GM06990 (cell line): ENCODE data around the gene DTNBP1.

Experiments used
- DNase-seq: peaks from one replicate; pipeline ENCODE4 v3.0.0-alpha.2; 2011; ENCODE audit not compliant: insufficient read length; ENCODE audit errors: extremely low read depth
- H3K27me3 ChIP-seq: replicated peaks from 2 replicates; pipeline ENCODE4 v1.6.0; 2011; ENCODE audit warnings: low read length; ENCODE audit not compliant: control insufficient read depth, insufficient read depth
- H3K36me3 ChIP-seq: 2 replicates; pipeline ENCODE4 v1.5.1; 2011; ENCODE audit warnings: low read length; ENCODE audit not compliant: control insufficient read depth, insufficient read depth
- H3K4me3 ChIP-seq: replicated peaks from 2 replicates; pipeline ENCODE4 v1.5.1; 2011; ENCODE audit warnings: low read depth, mild to moderate bottlenecking, control low read depth, low read length
- TF ChIP-seq, protein P1 (sequence below): IDR thresholded peaks from 2 replicates; pipeline ENCODE4 v1.5.1; 2011; ENCODE audit warnings: low read length, control low read depth, mild to moderate bottlenecking, inconsistent platforms; ENCODE audit not compliant: insufficient read depth, poor library complexity, severe bottlenecking

Gene DTNBP1

DNA sequence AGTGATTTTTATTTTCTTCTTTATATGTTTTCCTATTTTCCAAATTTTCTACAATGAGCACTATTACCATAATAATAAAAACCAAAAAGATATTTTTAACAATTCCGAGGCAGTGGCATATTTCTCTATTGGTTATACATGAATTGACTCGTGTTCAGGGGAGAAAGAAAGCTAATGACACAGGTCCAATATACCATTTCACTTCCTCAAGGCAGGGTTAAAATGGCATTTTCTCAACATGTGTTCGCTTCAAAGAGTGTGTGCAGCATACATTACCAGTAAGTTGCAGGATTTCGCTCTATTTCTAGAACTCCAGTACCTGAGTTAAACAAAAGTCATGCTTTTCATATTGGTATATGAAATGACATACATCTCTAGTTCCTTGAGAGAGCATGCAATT lies 35.1 kb upstream of the DTNBP1 start:
- DNase-seq, result no peak
- H3K27me3 ChIP-seq, result no peaks in the 10 kb centered on the region
- no peaks in the 10 kb centered on the region for H3K36me3 ChIP-seq
- TF ChIP-seq, protein P1, sequence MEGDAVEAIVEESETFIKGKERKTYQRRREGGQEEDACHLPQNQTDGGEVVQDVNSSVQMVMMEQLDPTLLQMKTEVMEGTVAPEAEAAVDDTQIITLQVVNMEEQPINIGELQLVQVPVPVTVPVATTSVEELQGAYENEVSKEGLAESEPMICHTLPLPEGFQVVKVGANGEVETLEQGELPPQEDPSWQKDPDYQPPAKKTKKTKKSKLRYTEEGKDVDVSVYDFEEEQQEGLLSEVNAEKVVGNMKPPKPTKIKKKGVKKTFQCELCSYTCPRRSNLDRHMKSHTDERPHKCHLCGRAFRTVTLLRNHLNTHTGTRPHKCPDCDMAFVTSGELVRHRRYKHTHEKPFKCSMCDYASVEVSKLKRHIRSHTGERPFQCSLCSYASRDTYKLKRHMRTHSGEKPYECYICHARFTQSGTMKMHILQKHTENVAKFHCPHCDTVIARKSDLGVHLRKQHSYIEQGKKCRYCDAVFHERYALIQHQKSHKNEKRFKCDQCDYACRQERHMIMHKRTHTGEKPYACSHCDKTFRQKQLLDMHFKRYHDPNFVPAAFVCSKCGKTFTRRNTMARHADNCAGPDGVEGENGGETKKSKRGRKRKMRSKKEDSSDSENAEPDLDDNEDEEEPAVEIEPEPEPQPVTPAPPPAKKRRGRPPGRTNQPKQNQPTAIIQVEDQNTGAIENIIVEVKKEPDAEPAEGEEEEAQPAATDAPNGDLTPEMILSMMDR, result no peak
- no peak overlapping the region for H3K4me3 ChIP-seq

DNA sequence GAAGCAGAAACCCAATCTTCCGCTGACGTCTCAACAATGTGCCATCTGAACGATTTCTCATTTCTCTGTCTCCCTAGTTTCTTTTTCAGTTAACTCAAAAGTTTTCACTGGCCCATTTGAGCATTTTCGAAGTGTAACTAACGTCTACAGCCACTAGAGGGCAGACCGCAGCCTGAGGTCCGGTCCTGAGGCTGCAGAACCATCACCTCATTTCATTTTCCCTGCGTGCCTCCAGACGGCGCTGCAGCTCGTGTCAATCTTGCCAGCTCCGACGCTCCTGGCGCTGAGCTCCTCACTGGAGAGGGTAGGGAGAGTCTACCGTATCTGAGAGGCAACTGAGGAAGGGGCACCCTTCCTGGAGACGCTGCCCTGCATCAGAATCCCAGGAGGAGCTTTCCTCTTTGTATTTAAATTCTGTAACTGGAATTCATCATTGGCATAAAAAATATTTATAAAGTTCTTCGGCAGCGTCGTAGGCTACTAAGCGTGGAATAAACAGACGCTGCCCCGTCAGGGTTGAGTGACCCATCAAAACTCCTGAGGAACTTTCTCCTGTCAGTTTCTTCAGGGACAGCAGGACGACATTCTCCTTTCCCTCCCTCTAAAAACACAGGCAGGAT lies 28.5 kb upstream of the DTNBP1 start:
- H3K27me3 ChIP-seq, result no peaks in the 10 kb centered on the region
- DNase-seq, result peak; percentile 65
- H3K36me3 ChIP-seq, result no peaks in the 10 kb centered on the region
- H3K4me3 ChIP-seq, result peak overlapping the region; percentile 37
- TF ChIP-seq, protein P1, result peak; percentile 100

DNA sequence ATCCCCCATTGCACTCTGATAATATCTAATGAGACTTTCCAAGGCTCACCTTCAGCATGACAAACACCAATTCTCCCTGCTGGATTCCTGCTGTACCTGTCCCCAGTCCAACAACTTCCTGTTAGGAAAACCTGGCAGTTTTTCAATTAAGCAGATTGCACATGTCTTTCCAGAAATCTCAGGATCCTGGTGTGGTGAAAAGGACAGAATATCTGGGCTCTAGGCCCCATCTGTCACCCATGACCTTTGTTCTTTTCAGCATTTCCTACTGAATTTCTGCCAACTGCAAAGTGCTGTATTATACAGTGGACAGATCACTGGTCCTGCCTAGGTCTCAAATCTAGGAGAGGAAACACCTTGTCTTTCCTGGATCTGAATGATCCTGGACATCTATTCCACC lies 27.7 kb upstream of the DTNBP1 start:
- TF ChIP-seq, protein P1, result no peak
- H3K4me3 ChIP-seq, result no peak overlapping the region
- H3K36me3 ChIP-seq, result no peaks in the 10 kb centered on the region
- no peaks in the 10 kb centered on the region for H3K27me3 ChIP-seq
- DNase-seq, result no peak

DNA sequence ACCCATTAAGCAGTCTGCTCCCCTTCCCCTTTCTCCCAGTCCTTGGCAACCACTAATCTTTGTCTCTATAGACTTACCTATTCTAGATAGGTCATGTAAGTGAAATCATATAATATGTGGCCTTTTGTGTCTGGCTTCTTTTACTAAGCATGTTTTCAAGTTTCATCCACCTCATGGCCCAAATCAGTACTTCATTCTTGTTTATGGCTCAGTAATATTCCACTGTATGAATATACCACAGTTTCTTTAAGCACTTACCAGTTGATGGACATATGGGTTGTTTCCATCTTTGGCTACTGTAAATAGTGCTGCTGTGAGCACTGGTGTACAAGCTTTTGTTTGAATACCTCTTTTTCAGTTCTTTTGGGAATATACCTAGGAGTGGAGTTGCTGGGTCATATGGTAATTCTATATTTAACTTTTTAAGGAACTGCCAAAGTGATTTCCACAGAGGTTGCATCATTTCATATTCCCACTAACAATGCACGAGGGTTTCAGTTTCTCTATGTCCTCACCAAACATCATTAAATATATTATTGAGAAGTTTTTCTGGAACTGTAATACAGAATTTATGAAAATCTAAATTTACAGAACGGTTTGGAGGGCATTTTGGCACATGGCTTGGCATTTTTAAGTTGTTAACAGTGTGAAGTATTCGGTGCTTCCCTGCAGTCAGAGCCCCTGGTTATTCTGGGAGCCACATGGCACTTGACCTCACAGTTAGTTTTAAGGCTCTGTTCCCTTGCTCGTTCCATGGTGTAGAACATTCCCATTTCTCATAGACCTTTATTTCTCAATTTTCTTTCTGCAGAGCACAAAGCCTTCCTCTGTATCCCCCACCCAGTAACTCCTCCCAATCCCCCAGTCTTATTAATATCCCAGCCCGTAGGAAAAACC lies 27.0 kb upstream of the DTNBP1 start:
- Histone ChIP-seq H3K27me3 (no peaks in the 10 kb centered on the region), H3K36me3 (no peaks in the 10 kb centered on the region), H3K4me3 (no peak overlapping the region)
- TF ChIP-seq, protein P1, result no peak
- no peak for DNase-seq

DNA sequence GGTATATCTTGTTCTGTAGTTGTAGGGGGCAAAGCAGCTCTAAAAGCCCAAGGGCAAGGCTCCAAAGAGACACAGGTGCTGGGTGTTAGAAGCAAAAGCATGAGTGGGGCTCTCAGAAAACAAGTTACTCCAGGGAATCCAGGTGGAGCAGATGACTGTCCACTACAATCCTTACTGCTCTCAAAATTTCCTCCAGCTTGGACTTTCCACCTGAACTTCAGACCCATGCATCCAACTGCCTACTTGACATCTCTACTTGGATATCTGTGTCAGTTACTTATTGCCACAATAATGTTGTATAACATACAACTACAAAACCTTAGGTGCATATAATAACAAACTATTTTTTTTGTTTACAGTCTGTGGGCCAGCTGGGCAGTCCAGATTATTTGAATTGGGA lies 22.8 kb upstream of the DTNBP1 start:
- H3K27me3 ChIP-seq, result no peaks in the 10 kb centered on the region
- no peak overlapping the region for H3K4me3 ChIP-seq
- TF ChIP-seq, protein P1, result no peak
- H3K36me3 ChIP-seq, result no peaks in the 10 kb centered on the region
- DNase-seq, result no peak
